ENCODE measurements around the gene ACYP2.

The ACYP2 gene

DNA sequence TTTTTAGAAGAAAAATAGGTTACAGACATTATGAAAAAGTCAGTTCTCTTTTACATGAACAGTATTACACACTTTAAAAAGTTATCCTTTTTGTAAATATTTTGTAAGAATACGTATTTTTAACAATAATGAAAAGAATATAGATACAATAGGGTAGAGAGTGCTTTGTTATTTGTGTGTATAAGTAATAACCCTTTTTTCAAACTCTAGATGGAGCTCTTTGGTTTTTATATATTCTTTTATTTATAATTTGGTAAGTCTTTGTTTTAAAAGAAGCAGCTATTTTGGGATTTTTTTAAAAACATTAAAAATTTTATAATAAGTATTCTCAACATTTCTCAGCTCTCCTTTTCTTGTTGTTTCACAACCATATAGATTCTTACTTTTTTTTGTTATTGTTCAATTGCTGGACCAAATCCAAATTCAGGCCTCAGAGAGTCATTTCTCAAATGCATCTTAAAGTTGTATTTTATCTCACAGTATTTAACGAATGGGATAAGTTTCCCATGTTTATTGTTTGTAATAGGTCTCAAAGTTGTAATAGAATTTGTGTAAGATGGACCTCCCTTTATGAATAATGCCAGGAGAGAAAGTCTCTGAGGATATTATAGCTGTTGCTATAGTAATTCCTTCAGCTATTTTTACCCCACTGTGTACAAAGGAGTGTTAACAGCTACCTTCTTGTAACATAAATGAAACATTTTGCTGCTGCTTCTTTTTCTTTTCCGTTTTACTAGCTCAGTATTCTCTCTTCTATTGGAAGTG lies 46.4 kb downstream of the ACYP2 start:
- DNase-seq (ENCODE audit: low read depth) = no peak

DNA sequence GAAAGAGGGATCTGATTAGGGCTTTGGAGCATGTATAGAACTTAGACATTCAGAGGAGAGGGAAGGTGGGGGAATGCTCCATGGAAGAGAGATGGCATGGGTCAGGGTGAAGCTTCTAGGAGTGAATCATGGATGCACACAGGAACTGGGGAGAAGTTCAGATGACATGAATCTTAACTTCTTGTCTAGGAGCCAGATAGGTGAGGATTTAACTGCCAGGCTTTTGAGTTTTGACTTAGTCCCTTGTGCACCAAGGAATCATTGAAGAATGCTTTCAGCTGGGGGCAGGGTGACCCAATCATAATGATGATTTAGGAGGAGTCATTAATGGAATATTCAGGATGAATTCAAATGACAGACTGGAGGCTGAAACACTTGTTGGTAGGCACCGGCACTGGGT lies 48.7 kb downstream of the ACYP2 start:
- no peak for DNase-seq (ENCODE audit: low read depth)

DNA sequence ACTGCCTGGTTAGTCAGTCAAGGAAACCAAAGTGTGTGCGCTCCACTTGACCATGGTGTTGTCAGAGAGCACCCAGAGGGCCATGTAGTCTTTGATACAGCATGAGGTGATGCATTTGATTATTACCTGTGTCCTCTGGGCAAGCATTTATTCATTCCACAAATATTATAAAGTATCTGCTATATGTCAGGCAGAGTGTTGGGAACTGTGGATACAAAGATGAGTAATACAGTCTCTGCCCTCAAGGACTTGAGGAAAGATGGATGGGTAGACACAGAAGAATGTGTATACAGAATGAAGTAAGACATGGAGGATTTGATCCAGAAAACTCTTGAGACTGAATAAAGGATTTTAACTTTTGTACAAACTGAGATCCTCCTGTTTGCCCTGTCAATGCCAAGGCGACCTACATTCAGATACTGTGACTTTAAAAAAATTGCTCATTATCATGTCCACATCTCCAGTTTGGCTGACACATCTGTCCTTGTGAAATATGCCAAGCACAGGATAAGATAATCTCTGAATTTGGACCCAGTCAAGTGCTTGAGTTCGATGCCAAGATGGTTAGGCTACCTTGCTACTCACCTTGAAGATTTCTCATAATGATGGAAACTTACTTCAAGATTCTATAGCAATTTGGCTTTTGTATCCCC lies 50.8 kb downstream of the ACYP2 start:
- DNase-seq (ENCODE audit: low read depth) = no peak

- no peak for DNase-seq (ENCODE audit: low read depth)
Observed at GRCh38 chr2:54176577-54176976, 61.2 kb downstream of the ACYP2 start.

DNA sequence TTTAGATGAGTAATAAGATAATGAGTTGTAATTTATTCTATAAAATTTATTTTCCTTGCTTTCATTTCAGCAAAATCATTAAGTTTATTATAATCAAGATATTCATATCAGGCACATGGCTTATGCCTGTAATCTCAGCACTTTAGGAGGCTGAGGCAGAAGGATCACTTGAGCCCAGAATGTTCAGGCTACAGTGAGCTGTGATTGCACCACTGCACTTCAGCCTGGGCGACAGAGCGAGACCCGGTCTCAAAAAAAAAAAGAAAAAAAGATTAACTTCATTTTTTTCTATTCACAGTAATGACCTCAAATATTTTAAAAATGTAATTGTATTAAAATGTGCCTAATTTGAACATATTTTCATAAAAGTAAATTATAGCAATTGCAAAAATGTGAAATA lies 67.9 kb downstream of the ACYP2 start:
- no peak for DNase-seq (ENCODE audit: low read depth)

GRCh38 chr2:54183972-54184371 lies 68.6 kb downstream of the ACYP2 start:
- no peak for DNase-seq (ENCODE audit: low read depth)

- DNase-seq (ENCODE audit: low read depth) = no peak
Observed at GRCh38 chr2:54185105-54185504, 69.7 kb downstream of the ACYP2 start.

DNA sequence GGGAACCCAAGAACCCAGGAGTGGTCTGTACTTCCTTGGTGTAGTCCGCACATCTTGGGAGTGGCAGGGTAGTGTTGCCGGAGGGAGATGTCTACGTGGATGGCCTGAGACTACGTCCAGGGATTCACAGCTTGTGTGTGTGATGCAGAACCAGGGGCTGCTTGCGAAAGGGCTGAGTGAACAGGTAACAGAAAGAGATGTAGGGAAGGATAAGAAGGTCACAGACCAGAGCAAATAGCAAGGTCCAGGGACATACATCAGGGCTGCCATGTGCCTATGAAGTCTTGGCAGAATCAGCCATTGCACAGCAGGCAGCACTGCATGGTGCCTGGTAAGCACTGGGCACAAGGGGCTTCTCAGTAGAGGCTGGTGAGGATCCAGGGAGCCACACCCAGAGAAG lies 71.9 kb downstream of the ACYP2 start:
- no peak for DNase-seq (ENCODE audit: low read depth)

DNA sequence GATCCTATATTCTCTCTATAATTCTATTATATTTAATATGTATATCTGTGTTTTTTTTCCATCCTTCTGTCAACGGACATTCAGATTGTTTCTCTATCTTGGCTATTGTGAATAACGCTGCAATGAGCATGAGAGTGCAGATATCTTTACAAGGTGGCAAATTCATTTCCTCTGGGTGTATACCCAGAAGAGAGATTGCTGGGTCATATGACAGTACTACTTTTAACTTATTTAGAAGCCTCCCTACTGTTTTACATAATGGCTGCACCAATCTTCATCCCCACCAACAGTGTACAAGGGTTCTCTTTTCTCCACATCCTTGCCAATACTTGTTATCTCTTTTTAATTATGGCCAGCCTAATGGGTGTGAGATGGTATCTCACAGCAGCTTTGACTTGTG lies 74.1 kb downstream of the ACYP2 start:
- DNase-seq (ENCODE audit: low read depth) = no peak

- DNase-seq (ENCODE audit: low read depth) = no peak
Observed at GRCh38 chr2:54191361-54192135, 76.1 kb downstream of the ACYP2 start.

GRCh38 chr2:54194761-54195750 lies 79.6 kb downstream of the ACYP2 start:
- no peak for DNase-seq (ENCODE audit: low read depth)

DNA sequence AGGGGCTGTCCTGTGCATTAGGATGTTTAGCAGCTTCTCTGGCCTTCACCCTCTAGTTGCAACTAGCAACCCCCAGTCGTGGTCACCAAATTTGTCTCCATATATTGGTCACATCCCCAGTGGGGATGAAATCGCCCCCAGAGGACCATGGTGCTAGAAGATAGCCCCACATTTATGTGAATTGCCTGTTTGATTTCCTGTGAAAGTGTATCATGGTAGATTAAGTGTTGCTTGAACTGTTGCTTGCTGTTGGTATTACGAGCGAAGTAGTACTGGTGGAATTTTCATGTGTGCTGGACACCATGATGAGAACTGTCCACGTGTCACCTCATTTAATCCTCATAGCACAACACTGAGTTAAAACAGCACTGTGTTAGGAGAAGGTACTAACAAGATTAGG lies 81.2 kb downstream of the ACYP2 start:
- DNase-seq (ENCODE audit: low read depth) = no peak

GRCh38 chr2:54204476-54204875 lies 89.1 kb downstream of the ACYP2 start:
- DNase-seq (ENCODE audit: low read depth) = no peak

DNA sequence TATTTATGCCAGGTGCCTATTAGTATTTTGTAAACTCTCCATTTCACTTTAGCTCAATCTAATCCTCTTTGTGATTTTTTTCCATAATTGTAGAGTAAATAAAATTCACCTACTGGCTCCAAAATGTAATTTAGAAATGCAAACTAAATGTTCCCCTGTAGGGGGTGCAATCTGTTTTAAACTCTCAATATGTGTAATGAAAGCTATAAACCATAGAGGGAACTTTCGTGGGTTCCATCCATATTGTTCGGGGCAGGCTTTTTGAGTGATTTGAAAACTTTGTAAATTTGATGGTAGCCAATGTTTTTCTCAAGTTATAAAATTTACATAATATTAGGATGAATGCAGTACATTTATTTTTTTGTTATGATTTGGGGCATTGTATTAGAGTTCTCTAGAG lies 91.2 kb downstream of the ACYP2 start:
- DNase-seq (ENCODE audit: low read depth) = no peak

- DNase-seq (ENCODE audit: low read depth) = no peak
Observed at GRCh38 chr2:54207666-54208195, 92.3 kb downstream of the ACYP2 start.

DNA sequence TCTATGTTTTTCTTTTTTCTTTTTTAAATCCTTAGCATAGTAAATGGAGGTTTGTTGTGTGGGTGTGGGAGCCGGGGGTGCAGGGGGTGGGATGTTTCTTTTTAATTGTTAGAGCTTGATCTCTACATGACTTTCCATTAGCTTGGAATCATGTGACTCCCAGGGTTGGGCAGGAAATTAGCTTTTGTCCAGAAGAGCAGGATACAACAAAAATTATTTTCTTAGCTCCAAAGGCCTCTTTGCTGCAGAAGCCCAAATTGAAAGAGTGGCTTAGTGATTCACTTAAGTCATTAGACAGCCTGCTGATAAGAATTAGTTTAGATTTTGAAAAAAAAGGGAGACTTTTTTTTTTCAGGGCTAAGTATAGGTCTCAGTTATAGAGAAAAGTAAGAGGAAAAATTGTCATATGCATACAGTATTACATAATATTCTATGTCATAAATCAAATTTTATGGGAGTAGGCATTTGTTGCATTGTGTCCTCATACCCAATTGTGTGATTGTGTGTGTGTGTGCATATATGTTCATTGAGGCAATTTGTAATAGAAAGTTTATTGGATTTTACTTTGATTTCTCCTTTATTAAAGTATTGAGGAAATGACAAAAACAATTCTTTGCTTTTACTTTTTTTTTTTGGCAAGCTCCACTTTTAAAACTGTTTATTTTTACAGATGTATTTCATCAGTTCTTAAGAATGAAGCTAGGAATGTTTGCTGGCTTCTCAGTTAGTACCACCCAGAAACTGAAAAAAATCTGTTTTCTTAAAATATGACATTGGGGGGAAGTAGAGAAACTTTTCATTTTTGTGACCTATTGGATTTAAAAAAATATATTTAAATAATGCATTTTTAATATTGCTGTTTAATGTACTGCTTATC lies 93.2 kb downstream of the ACYP2 start:
- DNase-seq (ENCODE audit: low read depth) = no peak

DNA sequence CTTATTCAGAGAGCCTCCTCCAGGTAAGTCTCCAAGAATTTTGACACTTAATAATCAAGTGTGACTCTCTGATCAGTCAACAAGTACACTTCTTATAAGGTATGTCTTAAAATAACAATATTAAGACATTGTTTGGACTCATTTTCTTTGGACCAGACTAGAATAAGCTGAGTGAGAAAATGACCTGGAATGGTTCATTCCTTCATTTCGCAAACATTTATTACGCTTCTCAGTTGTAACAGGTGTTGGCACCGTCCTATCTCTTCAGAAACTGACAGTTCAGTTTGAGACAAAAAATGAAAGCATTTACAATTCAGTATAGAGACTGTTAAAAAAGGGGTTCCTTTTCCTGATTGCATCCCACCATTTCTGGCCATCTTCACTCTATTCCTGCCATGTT lies 94.0 kb downstream of the ACYP2 start:
- no peak for DNase-seq (ENCODE audit: low read depth)

GRCh38 chr2:54212456-54212855 lies 97.0 kb downstream of the ACYP2 start:
- no peak for DNase-seq (ENCODE audit: low read depth)

- DNase-seq (ENCODE audit: low read depth) = no peak
Observed at GRCh38 chr2:54213082-54213481, 97.7 kb downstream of the ACYP2 start.

GRCh38 chr2:54224997-54225396 lies 109.6 kb downstream of the ACYP2 start:
- no peak for DNase-seq (ENCODE audit: low read depth)

GRCh38 chr2:54226260-54226659 lies 110.8 kb downstream of the ACYP2 start:
- DNase-seq (ENCODE audit: low read depth) = no peak

All from activated T-helper 9 cell treated with anti-CD3 and anti-CD28 coated beads, Interleukin-2, amount 50 U/mL, for 16 hours (primary cell).